CMK (cell line): Measurements from ENCODE around the gene WASF3.
"Not testable (repeated sequence)": the region's sequence is repeated elsewhere in the genome, so short reads cannot be mapped to it uniquely, and the experiment has no call there.

Experiments used
- DNase-seq: peaks from one replicate; pipeline ENCODE4 v3.0.0-alpha.2; 2010; ENCODE audit warnings: low read depth

The WASF3 gene

GRCh38 chr13:26716984-26717383 is 159.5 kb downstream of the WASF3 start:
- DNase-seq: no peak

- DNase-seq: no peak
Measured at GRCh38 chr13:26718146-26718545, 160.7 kb downstream of the WASF3 start.

- no peak for DNase-seq
Measured at GRCh38 chr13:26718872-26719271, 161.4 kb downstream of the WASF3 start.

- peak; percentile 62 for DNase-seq
Measured at GRCh38 chr13:26719356-26719945, 162.0 kb downstream of the WASF3 start.

GRCh38 chr13:26721251-26722121 is 164.0 kb downstream of the WASF3 start:
- peak; percentile 44 for DNase-seq

GRCh38 chr13:26722321-26722720 is 164.8 kb downstream of the WASF3 start:
- no peak for DNase-seq

GRCh38 chr13:26723620-26724019 is 166.1 kb downstream of the WASF3 start:
- DNase-seq: not testable (repeated sequence)

GRCh38 chr13:26726684-26727083 is 169.2 kb downstream of the WASF3 start:
- no peak for DNase-seq

GRCh38 chr13:26727122-26727521 is 169.6 kb downstream of the WASF3 start:
- no peak for DNase-seq

- DNase-seq: no peak
Measured at GRCh38 chr13:26727633-26728032, 170.2 kb downstream of the WASF3 start.

- no peak for DNase-seq
Measured at GRCh38 chr13:26735677-26736076, 178.2 kb downstream of the WASF3 start.
